HCT116 (cell line): ENCODE data around the gene ACRBP. TPM values are rescaled to one million over a fixed set of nuclear protein-coding genes. Genes with fewer than 3 reads are reported as not detected.

Experiments
- ATAC-seq: fragments of 200-7000 bp; cut with Tn5 transposase; 2 replicates; pipeline ENCODE4 v1.9.1; 2020; ENCODE audit warnings: mild to moderate bottlenecking, moderate library complexity
- BruUV-seq: library from RNA; stranded (reverse); fragments of 400-500 nt; replicated peaks from 2 replicates; lab custom pipeline; 2021; lab: Mats Ljungman, UMichigan
- CTCF ChIA-PET: fragments of 300-600 bp; sonication (Branson Sonifier 250); formaldehyde crosslinking; loops from one replicate; lab custom pipeline; 2021; ENCODE audit warnings: antibody characterized with exemption; lab: Charles Lee
- POLR2A ChIA-PET: fragments of 300-600, 350-600 bp; sonication (Branson Sonifier 250); formaldehyde crosslinking; loops from one replicate; lab custom pipeline; 2021; ENCODE audit warnings: antibody characterized with exemption; lab: Charles Lee
- RAD21 ChIA-PET, 2 experiments: fragments of 300-600 bp; sonication (Branson Sonifier 250); formaldehyde crosslinking; loops; one replicate each; lab custom pipeline; 2023; ENCODE audit warnings: low total read pairs in 2 of 2; ENCODE audit not compliant: uncharacterized antibody in 2 of 2, unreplicated experiment in 2 of 2, low non-redundant PET in 1 of 2; lab: Charles Lee
- DNase-seq: peaks from one replicate; pipeline ENCODE4 v3.0.0-alpha.2; 2010; ENCODE audit warnings: low read depth, low spot score
- H2AFZ ChIP-seq: fragments of 200-600 bp; shearing (Covaris generic), sonication (generic); 2 replicates; pipeline ENCODE4 v1.6.1; 2017; ENCODE audit warnings: low read depth, mixed run types, mixed read lengths, antibody characterized with exemption, low read length; ENCODE audit not compliant: poor library complexity, severe bottlenecking
- H3K27ac ChIP-seq: 2 replicates; pipeline ENCODE4 v1.5.1; 2012; ENCODE audit warnings: low read depth, low read length
- H3K27me3 ChIP-seq: fragments of 200-600 bp; sonication (generic); 2 replicates; pipeline ENCODE4 v1.6.1; 2016; ENCODE audit warnings: mixed run types, low read length, mixed read lengths; ENCODE audit not compliant: insufficient read depth
- H3K36me3 ChIP-seq, 2 experiments: fragments of 200-500 bp in 1 of 2; fragments of 200-600 bp in 1 of 2; sonication (Bioruptor generic) in 1 of 2; sonication (generic) in 1 of 2; 2 replicates each; pipeline versions ENCODE4 v1.5.1 to v1.6.1; 2014 to 2016; ENCODE audit warnings: low read length in 2 of 2, inconsistent platforms in 1 of 2, mixed read lengths in 1 of 2, mixed run types in 1 of 2; ENCODE audit not compliant: insufficient read depth in 2 of 2, control insufficient read depth in 1 of 2
- H3K4me1 ChIP-seq, 2 experiments: fragments of 200-600 bp in 1 of 2; sonication (generic) in 1 of 2; 2 replicates each; pipeline versions ENCODE4 v1.5.1 to v1.6.1; 2012 to 2017; ENCODE audit warnings: low read length in 2 of 2, inconsistent platforms in 1 of 2, mild to moderate bottlenecking in 1 of 2, mixed read lengths in 1 of 2, mixed run types in 1 of 2, moderate library complexity in 1 of 2; ENCODE audit not compliant: insufficient read depth in 2 of 2, control insufficient read depth in 1 of 2
- H3K4me2 ChIP-seq: fragments of 200-600 bp; sonication (generic); 2 replicates; pipeline ENCODE4 v1.6.1; 2017; ENCODE audit warnings: mixed run types, low read length, mixed read lengths
- H3K4me3 ChIP-seq, 2 experiments: fragments of 200-600 bp in 1 of 2; sonication (generic) in 1 of 2; replicated peaks in 1 of 2; 2 replicates each; pipeline ENCODE4 v1.5.1; 2011 to 2016; ENCODE audit warnings: low read length in 2 of 2, control low read depth in 1 of 2, low read depth in 1 of 2, mild to moderate bottlenecking in 1 of 2, mixed read lengths in 1 of 2, mixed run types in 1 of 2
- H3K79me2 ChIP-seq: fragments of 200-600 bp; sonication (generic); 2 replicates; pipeline ENCODE4 v1.6.1; 2017; ENCODE audit warnings: mild to moderate bottlenecking, mixed run types, low read length, moderate library complexity, mixed read lengths; ENCODE audit not compliant: insufficient read depth
- H3K9ac ChIP-seq: fragments of 200-600 bp; sonication (generic); 2 replicates; pipeline ENCODE4 v1.6.1; 2016; ENCODE audit warnings: low read length, mixed read lengths
- H3K9me2 ChIP-seq: fragments of 200-600 bp; sonication (generic), shearing (Covaris generic); 2 replicates; pipeline ENCODE4 v1.6.1; 2017; ENCODE audit warnings: mixed run types, mild to moderate bottlenecking, moderate library complexity; ENCODE audit not compliant: insufficient read depth
- H3K9me3 ChIP-seq, 2 experiments: fragments of 200-500 bp in 1 of 2; fragments of 200-600 bp in 1 of 2; sonication (Bioruptor generic) in 1 of 2; sonication (generic) in 1 of 2; 2 replicates each; pipeline ENCODE4 v1.6.1; 2014 to 2017; ENCODE audit warnings: low read length in 2 of 2, mixed read lengths in 2 of 2, inconsistent platforms in 1 of 2, low read depth in 1 of 2, mild to moderate bottlenecking in 1 of 2, mixed run types in 1 of 2, moderate library complexity in 1 of 2; ENCODE audit not compliant: control insufficient read depth in 1 of 2, insufficient read depth in 1 of 2
- H4K20me1 ChIP-seq: fragments of 200-600 bp; sonication (generic), shearing (Covaris generic); 2 replicates; pipeline ENCODE4 v1.6.1; 2017; ENCODE audit warnings: mixed run types, mild to moderate bottlenecking, moderate library complexity; ENCODE audit not compliant: insufficient read depth
- CBX3 ChIP-seq: IDR thresholded peaks from 2 replicates; pipeline ENCODE4 v1.6.1; 2012; ENCODE audit warnings: low read depth
- CEBPB ChIP-seq: IDR thresholded peaks from 2 replicates; pipeline ENCODE4 v1.6.1; 2012; ENCODE audit warnings: low read depth
- CTCF ChIP-seq, 3 experiments: fragments of 200-600 bp in 1 of 3; sonication (generic) in 1 of 3; IDR thresholded peaks in 2 of 3; conservative IDR thresholded peaks in 1 of 3; 2 replicates each; pipeline ENCODE4 v1.5.1; 2012 to 2017; ENCODE audit warnings: low read depth in 2 of 3, low read length in 2 of 3, antibody characterized with exemption in 1 of 3, borderline replicate concordance in 1 of 3, control low read depth in 1 of 3, mild to moderate bottlenecking in 1 of 3, mixed read lengths in 1 of 3, mixed run types in 1 of 3, moderate library complexity in 1 of 3; ENCODE audit not compliant: insufficient read depth in 1 of 3
- ELF1 ChIP-seq: IDR thresholded peaks from 2 replicates; pipeline ENCODE4 v1.6.1; 2012; ENCODE audit warnings: low read depth, borderline replicate concordance
- EZH2 ChIP-seq: fragments of 200-600 bp; sonication (generic); IDR thresholded peaks from 2 replicates; pipeline ENCODE4 v1.6.1; 2017; ENCODE audit warnings: antibody characterized with exemption, mixed run types
- EZH2phosphoT487 ChIP-seq: fragments of 200-600 bp; IDR thresholded peaks from 2 replicates; pipeline ENCODE4 v1.6.1; 2018; ENCODE audit warnings: antibody characterized with exemption, borderline replicate concordance
- FOSL1 ChIP-seq: IDR thresholded peaks from 2 replicates; pipeline ENCODE4 v1.6.1; 2012; ENCODE audit warnings: low read depth
- JUND ChIP-seq: IDR thresholded peaks from 2 replicates; pipeline ENCODE4 v1.6.1; 2012
- MAX ChIP-seq: IDR thresholded peaks from 2 replicates; pipeline ENCODE4 v1.6.1; 2012
- POLR2A ChIP-seq: IDR thresholded peaks from 2 replicates; pipeline ENCODE4 v1.7.0; 2011; ENCODE audit warnings: borderline replicate concordance; ENCODE audit not compliant: insufficient read depth, insufficient read length; ENCODE audit errors: extremely low read depth
- POLR2AphosphoS5 ChIP-seq: IDR thresholded peaks from 2 replicates; pipeline ENCODE4 v1.6.1; 2011; ENCODE audit warnings: mild to moderate bottlenecking, low read depth, low read length, moderate library complexity
- RAD21 ChIP-seq: IDR thresholded peaks from 2 replicates; pipeline ENCODE4 v1.6.1; 2012; ENCODE audit warnings: low read depth, mild to moderate bottlenecking
- SIN3A ChIP-seq: IDR thresholded peaks from 2 replicates; pipeline ENCODE4 v1.6.1; 2012; ENCODE audit warnings: low read depth
- SP1 ChIP-seq: IDR thresholded peaks from 2 replicates; pipeline ENCODE4 v1.6.1; 2012; ENCODE audit warnings: low read depth
- TCF7L2 ChIP-seq: IDR thresholded peaks from 2 replicates; pipeline ENCODE4 v1.7.0; 2011; ENCODE audit warnings: borderline replicate concordance, inconsistent platforms; ENCODE audit not compliant: insufficient read depth, insufficient read length; ENCODE audit errors: extremely low read depth
- YY1 ChIP-seq: IDR thresholded peaks from 2 replicates; pipeline ENCODE4 v1.6.1; 2011; ENCODE audit warnings: low read length, low read depth, moderate library complexity, mild to moderate bottlenecking; ENCODE audit not compliant: insufficient replicate concordance; ENCODE audit errors: extremely low read depth
- ZFX ChIP-seq: fragments of 450-650 bp; IDR thresholded peaks from 2 replicates; pipeline ENCODE4 v1.6.1; 2017
- ZNF274 ChIP-seq: fragments of 200-500 bp; sonication (Bioruptor generic); IDR thresholded peaks from 2 replicates; pipeline ENCODE4 v1.6.1; 2014; ENCODE audit warnings: mild to moderate bottlenecking, low read depth, low read length, inconsistent platforms
- intact Hi-C: fragments of 100-400 bp; cut with micrococcal nuclease; formaldehyde crosslinking; loops from 2 replicates; pipeline ENCODE4 v1.10.0; 2022
- total RNA-seq: library from RNA; stranded (reverse); gene quantifications from one replicate; pipeline ENCODE4 v1.2.1, GENCODE V29; 2021; ENCODE audit not compliant: unreplicated experiment
- TF ChIP-seq, protein P1 (sequence below): IDR thresholded peaks from 2 replicates; pipeline ENCODE4 v1.6.1; 2012

ACRBP gene
- total RNA-seq, 1 experiment from 2014 or later = 1.0 TPM

DNA sequence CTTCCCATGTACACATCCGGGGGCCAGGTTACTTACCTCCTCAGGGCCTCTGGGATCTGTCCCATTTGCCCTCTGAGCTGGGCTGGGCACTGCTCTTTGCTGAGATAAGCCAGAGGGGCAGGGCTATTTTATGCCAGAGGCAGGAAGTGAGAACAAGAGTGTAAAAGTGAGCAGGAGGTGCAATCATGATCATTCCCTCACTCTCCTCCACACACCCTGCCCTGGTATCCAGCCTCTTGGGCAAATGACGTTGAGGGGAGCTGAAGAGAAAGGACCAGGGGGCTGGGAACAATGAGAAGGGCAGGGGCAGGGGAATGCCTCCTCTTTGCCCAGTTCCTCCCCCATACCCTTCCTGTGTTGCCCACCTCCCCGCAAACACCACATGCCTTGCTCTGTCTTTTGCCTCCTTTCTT lies 15.7 kb downstream of the ACRBP start:
- ATAC-seq (no peak), DNase-seq (no peak)
- H3K9me2 ChIP-seq = no peaks in the 10 kb centered on the region
- RAD21 ChIA-PET = no interaction called here
- no peaks in the 10 kb centered on the region for H3K79me2 ChIP-seq
- no peak overlapping the region for H3K4me2 ChIP-seq
- H3K4me1 ChIP-seq = peaks cover 12 to 24% of the 10 kb centered on the region in 2 experiments
- intact Hi-C loops = no loop called here
- H4K20me1 ChIP-seq = no peaks in the 10 kb centered on the region
- H3K27ac ChIP-seq = no peak overlapping the region
- POLR2A ChIA-PET = no interaction called here
- TF ChIP-seq, protein P1, sequence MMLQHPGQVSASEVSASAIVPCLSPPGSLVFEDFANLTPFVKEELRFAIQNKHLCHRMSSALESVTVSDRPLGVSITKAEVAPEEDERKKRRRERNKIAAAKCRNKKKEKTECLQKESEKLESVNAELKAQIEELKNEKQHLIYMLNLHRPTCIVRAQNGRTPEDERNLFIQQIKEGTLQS = no peak
- TF ChIP-seq RAD21 = no peak
- no peak for TF ChIP-seq POLR2AphosphoS5
- TF ChIP-seq SIN3A = no peak
- no peak for TF ChIP-seq CTCF (IDR thresholded peaks at IDR 0.05 in 2 of 3, conservative IDR thresholded peaks at IDR 0.05 in 1 of 3; ENCODE audit: borderline replicate concordance in 1 of 3, insufficient read depth in 1 of 3, low read depth in 2 of 3, low read length in 2 of 3)
- TF ChIP-seq YY1 = no peak
- no peak for TF ChIP-seq ZNF274
- no peak for TF ChIP-seq EZH2
- TF ChIP-seq POLR2A = no peak
- no peak for TF ChIP-seq MAX
- TF ChIP-seq SP1 = no peak
- no peak for TF ChIP-seq JUND
- TF ChIP-seq ELF1 = no peak
- no peak for TF ChIP-seq ZFX
- TF ChIP-seq FOSL1 = no peak
- TF ChIP-seq CEBPB = no peak
- TF ChIP-seq TCF7L2 = no peak
- TF ChIP-seq EZH2phosphoT487 = no peak
- no peak for TF ChIP-seq CBX3
- no peak overlapping the region for H2AFZ ChIP-seq
- BruUV-seq = no TSS peak
- H3K36me3 ChIP-seq = no peaks in the 10 kb centered on the region
- H3K9ac ChIP-seq = no peak overlapping the region
- no peak overlapping the region for H3K4me3 ChIP-seq
- no peaks in the 10 kb centered on the region for H3K9me3 ChIP-seq
- CTCF ChIA-PET = no interaction called here
- H3K27me3 ChIP-seq = no peaks in the 10 kb centered on the region
